Measurements from ENCODE around the gene INPP5D.

DNA sequence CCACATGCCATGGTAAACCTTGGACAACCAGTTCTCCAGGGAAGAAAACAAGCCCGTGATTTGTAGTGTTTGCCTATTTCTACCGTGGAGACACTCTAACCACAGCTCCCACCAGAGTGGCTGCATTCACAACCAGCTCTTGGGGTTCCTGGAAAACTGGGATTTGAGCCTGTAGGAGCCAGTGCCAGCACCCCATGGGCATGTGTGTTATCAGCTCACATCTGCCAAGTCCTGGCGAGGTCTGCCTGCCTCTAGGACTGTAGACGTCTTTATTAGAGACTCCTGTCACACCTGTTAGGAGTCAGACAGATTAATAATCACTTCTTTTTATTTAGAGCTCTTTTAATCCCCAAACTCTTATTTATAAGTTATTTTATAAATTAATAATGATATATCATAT is 41.0 kb downstream of the INPP5D start:
- no peak for TF ChIP-seq POLR2A (IDR thresholded peaks at IDR 0.05; ENCODE audit: low read length)
- no peak for TF ChIP-seq GATA1 (IDR thresholded peaks at IDR 0.05; ENCODE audit: low read depth, low read length)

All from erythroblast (primary cell).